Superior temporal gyrus (tissue), 1 donor: ENCODE data around the gene HBA2.
"Not testable (repeated sequence)": the region's sequence is repeated elsewhere in the genome, so short reads cannot be mapped to it uniquely, and the experiment has no call there.

Source experiments
- DNase-seq: peaks from one replicate; pipeline ENCODE4 v3.0.0-alpha.2; 2016; ENCODE audit errors: extremely low spot score

The HBA2 gene

DNA sequence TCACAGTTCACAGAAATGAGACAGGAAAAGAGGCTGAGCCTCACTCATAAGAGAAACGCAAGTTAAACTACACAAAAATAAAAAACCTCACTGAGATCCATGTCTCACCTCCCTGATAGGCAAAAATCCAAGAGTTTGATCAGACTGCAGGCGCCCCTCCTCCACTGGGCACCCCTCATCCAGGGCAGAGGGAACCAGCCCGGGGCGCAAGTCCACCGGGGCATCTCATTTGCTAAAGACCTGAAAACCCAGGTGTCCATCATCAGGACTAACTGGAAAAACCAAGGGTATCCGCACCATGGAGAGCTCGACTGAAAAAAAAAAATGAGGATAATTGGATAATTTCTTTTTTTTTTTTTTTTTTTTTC lies 17.7 kb upstream of the HBA2 start:
- DNase-seq, result no peak

- DNase-seq, result no peak
Observed at GRCh38 chr16:159136-159849, 13.4 kb upstream of the HBA2 start.

DNA sequence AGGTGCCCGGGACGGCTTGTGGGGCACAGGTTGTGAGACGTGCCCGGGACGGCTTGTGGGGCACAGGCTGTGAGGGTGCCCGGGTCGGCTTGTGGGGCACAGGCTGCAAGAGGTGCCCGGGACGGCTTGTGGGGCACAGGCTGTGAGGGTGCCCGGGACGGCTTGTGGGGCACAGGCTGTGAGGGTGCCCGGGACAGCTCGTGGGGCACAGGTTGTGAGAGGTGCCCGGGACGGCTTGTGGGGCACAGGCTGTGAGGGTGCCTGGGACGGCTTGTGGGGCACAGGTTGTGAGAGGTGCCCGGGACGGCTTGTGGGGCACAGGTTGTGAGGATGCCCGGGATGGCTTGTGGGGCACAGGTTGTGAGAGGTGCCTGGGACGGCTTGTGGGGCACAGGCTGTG lies 12.4 kb upstream of the HBA2 start:
- not testable (repeated sequence) for DNase-seq

GRCh38 chr16:160691-161190 lies 11.9 kb upstream of the HBA2 start:
- no peak for DNase-seq

DNA sequence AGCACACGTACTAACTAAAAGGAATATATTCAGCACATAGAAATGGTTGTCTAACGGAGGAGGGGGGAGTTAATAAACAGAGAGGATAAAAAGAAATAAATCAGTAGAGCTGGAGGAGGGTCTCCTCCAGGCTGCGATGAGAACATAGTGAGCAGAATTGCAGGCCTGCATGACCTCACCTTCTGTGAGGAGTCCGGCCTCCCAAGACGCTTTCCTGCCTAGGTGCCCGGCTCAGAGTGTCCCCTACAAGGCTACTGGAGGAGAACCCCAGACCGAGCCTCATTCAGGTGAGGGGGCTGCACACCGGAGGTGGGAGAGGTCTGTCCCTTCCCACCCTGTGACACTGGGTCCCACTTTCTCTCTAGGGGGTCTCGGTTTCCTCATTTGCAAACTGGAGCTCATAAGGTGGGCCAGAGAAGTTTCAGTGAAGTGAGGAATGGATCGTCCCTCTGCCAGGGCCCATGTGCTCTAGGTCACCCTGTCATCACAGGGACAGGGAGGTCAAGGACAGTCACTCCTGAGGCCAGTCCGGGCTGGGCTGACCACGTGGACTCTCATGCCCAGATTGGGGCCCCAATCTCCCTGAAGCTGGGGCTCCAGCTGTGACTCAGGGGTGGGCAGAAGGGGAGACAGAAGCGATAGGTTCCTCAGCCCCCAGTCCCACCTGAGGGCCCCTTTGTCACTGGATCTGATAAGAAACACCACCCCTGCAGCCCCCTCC lies 10.2 kb upstream of the HBA2 start:
- DNase-seq, result no peak

GRCh38 chr16:163139-163538 lies 9.5 kb upstream of the HBA2 start:
- not testable (repeated sequence) for DNase-seq

DNA sequence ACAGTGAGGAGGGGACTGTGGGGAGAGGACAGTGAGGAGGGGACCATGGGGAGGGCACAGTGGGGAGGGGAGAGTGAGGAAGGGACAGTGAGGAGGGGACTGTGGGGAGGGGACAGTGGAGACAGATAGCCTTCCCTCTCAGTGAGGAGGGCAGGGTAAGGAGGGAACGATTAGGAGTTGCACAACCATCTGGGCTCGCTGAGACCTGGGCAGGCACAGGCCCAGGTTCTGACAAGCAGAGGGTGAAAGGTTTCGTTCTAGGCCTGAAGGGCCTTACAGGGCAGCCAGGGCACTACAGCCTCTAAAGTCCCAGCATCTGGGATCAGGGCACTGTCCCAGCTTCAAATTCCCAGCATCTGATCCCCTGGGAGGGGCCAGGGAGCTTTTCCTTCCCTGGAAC lies 9.0 kb upstream of the HBA2 start:
- DNase-seq, result not testable (repeated sequence)

- DNase-seq, result not testable (repeated sequence)
Observed at GRCh38 chr16:164134-164823, 8.4 kb upstream of the HBA2 start.

GRCh38 chr16:164827-165538 lies 7.7 kb upstream of the HBA2 start:
- DNase-seq, result no peak

DNA sequence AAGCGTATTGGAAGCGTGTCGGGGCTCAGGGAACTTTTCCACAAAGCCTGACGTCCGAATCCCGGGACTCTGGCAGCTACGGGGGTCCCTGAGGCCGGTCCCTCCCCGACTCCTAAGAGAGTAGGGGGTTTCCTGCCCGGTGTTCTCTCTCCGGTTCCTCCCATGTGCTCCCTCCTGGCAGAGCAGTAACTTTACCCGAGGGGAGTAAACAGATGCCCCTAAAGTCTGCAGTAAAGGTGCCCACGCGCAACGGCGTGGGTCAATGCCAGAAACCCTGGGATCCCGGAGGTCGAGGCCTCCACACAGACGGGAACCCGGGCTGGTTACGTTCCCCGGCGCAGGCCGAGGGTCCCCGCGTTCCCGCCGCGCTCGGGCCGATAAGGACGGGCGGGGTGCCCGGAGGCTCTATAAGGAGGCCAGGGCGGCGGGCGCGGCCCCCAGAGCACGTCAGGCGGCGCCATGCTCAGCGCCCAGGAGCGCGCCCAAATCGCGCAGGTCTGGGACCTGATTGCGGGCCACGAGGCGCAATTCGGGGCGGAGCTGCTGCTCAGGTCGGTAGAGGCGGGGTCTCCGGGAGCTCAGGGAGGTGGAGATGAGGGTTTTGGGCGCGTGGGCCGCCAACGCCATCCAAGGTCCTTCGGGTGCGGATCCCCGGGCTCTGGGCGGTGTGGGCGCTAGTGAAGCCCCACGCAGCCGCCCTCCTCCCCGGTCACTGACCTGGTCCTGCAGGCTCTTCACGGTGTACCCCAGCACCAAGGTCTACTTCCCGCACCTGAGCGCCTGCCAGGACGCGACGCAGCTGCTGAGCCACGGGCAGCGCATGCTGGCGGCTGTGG lies 6.9 kb upstream of the HBA2 start, which contains the start of gene HBM:
HBM (plus strand) TSS at position 440 of the 836 bp plus-strand sequence; CDS start at position 460, 20 bp downstream.
- no peak for DNase-seq

DNA sequence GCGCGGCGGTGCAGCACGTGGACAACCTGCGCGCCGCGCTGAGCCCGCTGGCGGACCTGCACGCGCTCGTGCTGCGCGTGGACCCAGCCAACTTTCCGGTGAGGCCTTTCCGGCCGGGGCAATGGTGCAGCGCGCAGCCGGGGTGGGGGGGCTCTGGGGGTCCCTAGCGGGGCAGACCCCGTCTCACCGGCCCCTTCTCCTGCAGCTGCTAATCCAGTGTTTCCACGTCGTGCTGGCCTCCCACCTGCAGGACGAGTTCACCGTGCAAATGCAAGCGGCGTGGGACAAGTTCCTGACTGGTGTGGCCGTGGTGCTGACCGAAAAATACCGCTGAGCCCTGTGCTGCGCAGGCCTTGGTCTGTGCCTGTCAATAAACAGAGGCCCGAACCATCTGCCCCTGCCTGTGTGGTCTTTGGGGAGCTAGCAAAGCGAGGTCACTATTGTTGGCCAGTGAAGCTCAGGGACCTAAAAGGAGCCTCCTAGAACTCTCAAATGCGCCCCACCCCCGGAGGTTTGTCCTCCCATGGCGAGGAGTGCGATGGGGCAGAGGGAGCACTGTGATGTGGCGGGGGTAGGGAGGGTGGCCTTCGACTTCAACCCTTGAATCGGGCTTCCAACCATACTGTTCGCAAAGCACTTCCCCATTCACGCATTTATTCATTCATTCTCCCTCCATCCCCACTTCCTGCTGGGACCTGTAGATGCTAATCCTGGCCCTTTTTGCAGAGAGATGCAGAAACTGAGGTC lies 6.1 kb upstream of the HBA2 start:
- no peak for DNase-seq

GRCh38 chr16:167122-167690 lies 5.5 kb upstream of the HBA2 start:
- DNase-seq, result no peak

- DNase-seq, result no peak
Observed at GRCh38 chr16:168424-168823, 4.3 kb upstream of the HBA2 start.

- no peak for DNase-seq
Observed at GRCh38 chr16:169014-169413, 3.7 kb upstream of the HBA2 start.

DNA sequence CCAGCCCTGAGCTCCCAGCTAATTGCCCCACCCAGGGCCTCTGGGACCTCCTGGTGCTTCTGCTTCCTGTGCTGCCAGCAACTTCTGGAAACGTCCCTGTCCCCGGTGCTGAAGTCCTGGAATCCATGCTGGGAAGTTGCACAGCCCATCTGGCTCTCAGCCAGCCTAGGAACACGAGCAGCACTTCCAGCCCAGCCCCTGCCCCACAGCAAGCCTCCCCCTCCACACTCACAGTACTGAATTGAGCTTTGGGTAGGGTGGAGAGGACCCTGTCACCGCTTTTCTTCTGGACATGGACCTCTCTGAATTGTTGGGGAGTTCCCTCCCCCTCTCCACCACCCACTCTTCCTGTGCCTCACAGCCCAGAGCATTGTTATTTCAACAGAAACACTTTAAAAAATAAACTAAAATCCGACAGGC lies 2.6 kb upstream of the HBA2 start:
- not testable (repeated sequence) for DNase-seq

- no peak for DNase-seq
Observed at GRCh38 chr16:170788-171187, 1.9 kb upstream of the HBA2 start.

DNA sequence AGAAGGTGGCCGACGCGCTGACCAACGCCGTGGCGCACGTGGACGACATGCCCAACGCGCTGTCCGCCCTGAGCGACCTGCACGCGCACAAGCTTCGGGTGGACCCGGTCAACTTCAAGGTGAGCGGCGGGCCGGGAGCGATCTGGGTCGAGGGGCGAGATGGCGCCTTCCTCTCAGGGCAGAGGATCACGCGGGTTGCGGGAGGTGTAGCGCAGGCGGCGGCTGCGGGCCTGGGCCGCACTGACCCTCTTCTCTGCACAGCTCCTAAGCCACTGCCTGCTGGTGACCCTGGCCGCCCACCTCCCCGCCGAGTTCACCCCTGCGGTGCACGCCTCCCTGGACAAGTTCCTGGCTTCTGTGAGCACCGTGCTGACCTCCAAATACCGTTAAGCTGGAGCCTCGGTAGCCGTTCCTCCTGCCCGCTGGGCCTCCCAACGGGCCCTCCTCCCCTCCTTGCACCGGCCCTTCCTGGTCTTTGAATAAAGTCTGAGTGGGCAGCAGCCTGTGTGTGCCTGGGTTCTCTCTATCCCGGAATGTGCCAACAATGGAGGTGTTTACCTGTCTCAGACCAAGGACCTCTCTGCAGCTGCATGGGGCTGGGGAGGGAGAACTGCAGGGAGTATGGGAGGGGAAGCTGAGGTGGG lies 657 bp downstream of the HBA2 start:
- DNase-seq, result not testable (repeated sequence)

DNA sequence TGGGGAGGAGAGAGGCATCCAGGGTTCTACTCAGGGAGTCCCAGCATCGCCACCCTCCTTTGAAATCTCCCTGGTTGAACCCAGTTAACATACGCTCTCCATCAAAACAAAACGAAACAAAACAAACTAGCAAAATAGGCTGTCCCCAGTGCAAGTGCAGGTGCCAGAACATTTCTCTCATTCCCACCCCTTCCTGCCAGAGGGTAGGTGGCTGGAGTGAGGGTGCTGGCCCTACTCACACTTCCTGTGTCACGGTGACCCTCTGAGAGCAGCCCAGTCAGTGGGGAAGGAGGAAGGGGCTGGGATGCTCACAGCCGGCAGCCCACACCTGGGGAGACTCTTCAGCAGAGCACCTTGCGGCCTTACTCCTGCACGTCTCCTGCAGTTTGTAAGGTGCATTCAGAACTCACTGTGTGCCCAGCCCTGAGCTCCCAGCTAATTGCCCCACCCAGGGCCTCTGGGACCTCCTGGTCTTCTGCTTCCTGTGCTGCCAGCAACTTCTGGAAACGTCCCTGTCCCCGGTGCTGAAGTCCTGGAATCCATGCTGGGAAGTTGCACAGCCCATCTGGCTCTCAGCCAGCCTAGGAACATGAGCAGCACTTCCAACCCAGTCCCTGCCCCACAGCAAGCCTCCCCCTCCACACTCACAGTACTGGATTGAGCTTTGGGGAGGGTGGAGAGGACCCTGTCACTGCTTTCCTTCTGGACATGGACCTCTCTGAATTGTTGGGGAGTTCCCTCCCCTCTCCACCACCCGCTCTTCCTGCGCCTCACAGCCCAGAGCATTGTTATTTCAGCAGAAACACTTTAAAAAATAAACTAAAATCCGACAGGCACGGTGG lies 1.5 kb downstream of the HBA2 start:
- not testable (repeated sequence) for DNase-seq
